OCI-LY1 (cell line): ENCODE results near the gene SH3GLB1.

Experiments
- H2AFZ ChIP-seq: fragments of 200-600 bp; sonication (generic), shearing (Covaris generic); 2 replicates; pipeline ENCODE4 v1.6.0; 2014; ENCODE audit warnings: antibody characterized with exemption, mild to moderate bottlenecking, low read length
- H3F3A ChIP-seq: fragments of 200-600 bp; sonication (generic), shearing (Covaris generic); 2 replicates; pipeline ENCODE4 v1.6.0; 2014; ENCODE audit warnings: mild to moderate bottlenecking, antibody characterized with exemption, low read length, moderate library complexity; ENCODE audit not compliant: insufficient read depth
- H3K27ac ChIP-seq: fragments of 200-600 bp; sonication (generic); 2 replicates; pipeline ENCODE4 v1.5.1; 2014; ENCODE audit warnings: low read length, mixed run types, mild to moderate bottlenecking, low read depth; ENCODE audit not compliant: poor library complexity, severe bottlenecking
- H3K27me3 ChIP-seq: fragments of 200-600 bp; sonication (generic); 2 replicates; pipeline ENCODE4 v1.6.0; 2014; ENCODE audit warnings: antibody characterized with exemption, mild to moderate bottlenecking, low read length, moderate library complexity; ENCODE audit not compliant: insufficient read depth
- H3K36me3 ChIP-seq: fragments of 200-600 bp; sonication (generic); 2 replicates; pipeline ENCODE4 v1.6.1; 2014; ENCODE audit warnings: mild to moderate bottlenecking, antibody characterized with exemption, low read length, moderate library complexity, mixed read lengths; ENCODE audit not compliant: insufficient read depth
- H3K4me1 ChIP-seq: fragments of 200-600 bp; sonication (generic); 2 replicates; pipeline ENCODE4 v1.5.1; 2014; ENCODE audit warnings: mild to moderate bottlenecking, low read length, moderate library complexity; ENCODE audit not compliant: insufficient read depth, severe bottlenecking
- H3K4me2 ChIP-seq: fragments of 200-600 bp; sonication (generic), shearing (Covaris generic); 2 replicates; pipeline ENCODE4 v1.6.1; 2014; ENCODE audit warnings: low read length
- H3K4me3 ChIP-seq: fragments of 200-600 bp; sonication (generic); 2 replicates; pipeline ENCODE4 v1.5.1; 2014; ENCODE audit warnings: low read length, low read depth, mild to moderate bottlenecking, mixed read lengths; ENCODE audit not compliant: poor library complexity, severe bottlenecking
- H3K79me2 ChIP-seq: fragments of 200-600 bp; shearing (Covaris generic); 2 replicates; pipeline ENCODE4 v1.6.1; 2016; ENCODE audit warnings: mixed run types, low read length, mixed read lengths; ENCODE audit not compliant: insufficient read depth
- H3K9ac ChIP-seq: fragments of 200-600 bp; sonication (generic), shearing (Covaris generic); 2 replicates; pipeline ENCODE4 v1.6.1; 2014; ENCODE audit warnings: mild to moderate bottlenecking, low read length, mixed read lengths
- H3K9me2 ChIP-seq: fragments of 200-600 bp; sonication (generic), shearing (Covaris generic); 2 replicates; pipeline ENCODE4 v1.6.1; 2014; ENCODE audit warnings: low read depth, mild to moderate bottlenecking, low read length, mixed read lengths
- H3K9me3 ChIP-seq: fragments of 200-600 bp; shearing (Covaris generic); 2 replicates; pipeline ENCODE4 v1.6.1; 2014; ENCODE audit warnings: low read length, mixed read lengths
- H4K20me1 ChIP-seq: fragments of 200-600 bp; sonication (generic), shearing (Covaris generic); 2 replicates; pipeline ENCODE4 v1.6.0; 2016; ENCODE audit warnings: mild to moderate bottlenecking, low read length; ENCODE audit not compliant: insufficient read depth
- EZH2 ChIP-seq: fragments of 200-600 bp; sonication (generic), shearing (Covaris generic); IDR thresholded peaks from 2 replicates; pipeline ENCODE4 v1.8.0; 2017; ENCODE audit warnings: borderline replicate concordance, mixed run types, mild to moderate bottlenecking, antibody characterized with exemption, low read length, moderate library complexity, mixed read lengths
- TF ChIP-seq, protein P1 (sequence below): fragments of 200-600 bp; sonication (generic), shearing (Covaris generic); IDR thresholded peaks from 2 replicates; pipeline ENCODE4 v1.5.1; 2017; ENCODE audit warnings: mild to moderate bottlenecking, antibody characterized with exemption, low read length, moderate library complexity, mixed read lengths

Gene SH3GLB1

DNA sequence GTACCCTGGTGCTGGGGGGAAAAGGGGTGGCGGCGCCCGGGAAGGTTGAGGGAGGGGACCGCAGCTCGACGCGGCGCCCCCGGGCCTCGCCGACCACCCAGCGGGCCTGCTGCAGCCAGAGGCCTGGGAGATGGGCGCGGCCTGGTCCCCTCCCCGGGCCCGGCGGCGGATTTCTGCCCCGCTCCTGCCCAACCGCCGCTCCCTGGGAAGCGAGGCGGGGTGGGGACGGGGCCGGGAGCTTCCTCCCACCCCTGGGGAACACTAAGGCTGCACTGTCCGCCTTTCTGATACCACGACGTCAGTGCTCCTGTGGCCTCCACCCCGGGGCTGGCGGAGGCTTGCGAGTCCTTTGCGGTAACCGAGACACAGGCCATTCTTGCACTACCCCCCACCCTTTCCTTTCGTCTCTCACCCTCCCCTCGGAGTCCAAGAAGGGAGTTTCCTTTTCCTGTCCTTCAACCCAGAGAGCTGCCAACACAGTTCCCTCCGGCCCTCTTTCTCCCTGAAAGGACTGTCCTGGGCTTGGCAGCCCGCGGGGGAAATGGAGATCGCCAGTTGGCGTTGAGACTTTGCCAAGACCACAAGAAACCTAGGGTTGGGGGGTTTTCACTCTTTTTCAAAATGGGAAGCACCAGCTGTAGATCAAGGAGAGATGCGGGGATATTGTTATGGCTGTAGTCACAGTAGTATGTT lies 742 bp downstream of the SH3GLB1 start:
- no peaks in the 10 kb centered on the region for H3K9me3 ChIP-seq
- peaks cover 46% of the 10 kb centered on the region for H3K79me2 ChIP-seq
- no peak overlapping the region for H2AFZ ChIP-seq
- peaks cover 27% of the 10 kb centered on the region for H3K4me1 ChIP-seq
- no peaks in the 10 kb centered on the region for H4K20me1 ChIP-seq
- peak overlapping the region; percentile 69 for H3K4me3 ChIP-seq
- no peaks in the 10 kb centered on the region for H3K27me3 ChIP-seq
- peak overlapping the region; percentile 68 for H3K4me2 ChIP-seq
- peak overlapping the region; percentile 66 for H3K9ac ChIP-seq
- H3K9me2 ChIP-seq, result no peaks in the 10 kb centered on the region
- no peaks in the 10 kb centered on the region for H3F3A ChIP-seq
- H3K27ac ChIP-seq, result peak overlapping the region; percentile 78
- H3K36me3 ChIP-seq, result no peaks in the 10 kb centered on the region; the same call in 1 of the 2 replicates
- no peak for TF ChIP-seq EZH2
- TF ChIP-seq, protein P1, sequence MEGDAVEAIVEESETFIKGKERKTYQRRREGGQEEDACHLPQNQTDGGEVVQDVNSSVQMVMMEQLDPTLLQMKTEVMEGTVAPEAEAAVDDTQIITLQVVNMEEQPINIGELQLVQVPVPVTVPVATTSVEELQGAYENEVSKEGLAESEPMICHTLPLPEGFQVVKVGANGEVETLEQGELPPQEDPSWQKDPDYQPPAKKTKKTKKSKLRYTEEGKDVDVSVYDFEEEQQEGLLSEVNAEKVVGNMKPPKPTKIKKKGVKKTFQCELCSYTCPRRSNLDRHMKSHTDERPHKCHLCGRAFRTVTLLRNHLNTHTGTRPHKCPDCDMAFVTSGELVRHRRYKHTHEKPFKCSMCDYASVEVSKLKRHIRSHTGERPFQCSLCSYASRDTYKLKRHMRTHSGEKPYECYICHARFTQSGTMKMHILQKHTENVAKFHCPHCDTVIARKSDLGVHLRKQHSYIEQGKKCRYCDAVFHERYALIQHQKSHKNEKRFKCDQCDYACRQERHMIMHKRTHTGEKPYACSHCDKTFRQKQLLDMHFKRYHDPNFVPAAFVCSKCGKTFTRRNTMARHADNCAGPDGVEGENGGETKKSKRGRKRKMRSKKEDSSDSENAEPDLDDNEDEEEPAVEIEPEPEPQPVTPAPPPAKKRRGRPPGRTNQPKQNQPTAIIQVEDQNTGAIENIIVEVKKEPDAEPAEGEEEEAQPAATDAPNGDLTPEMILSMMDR, result no peak

DNA sequence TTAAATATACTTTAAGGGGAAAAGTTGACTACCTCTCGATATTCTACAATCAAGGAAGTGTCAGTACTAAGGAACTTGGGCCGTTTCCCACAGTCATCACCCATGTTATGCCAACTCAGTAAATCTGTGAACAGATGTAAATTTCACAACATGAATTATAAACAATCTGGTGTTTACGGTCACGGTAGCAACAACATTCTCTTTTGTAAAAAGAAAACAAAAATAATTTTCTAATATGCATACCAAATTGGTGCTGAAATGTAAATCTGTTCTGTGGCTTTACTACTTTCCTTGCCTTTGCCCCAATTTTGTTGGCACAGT lies 1.2 kb downstream of the SH3GLB1 start:
- H3K9me2 ChIP-seq, result no peaks in the 10 kb centered on the region
- H3K9ac ChIP-seq, result peak overlapping the region; percentile 66
- peaks cover 27% of the 10 kb centered on the region for H3K4me1 ChIP-seq
- H3K36me3 ChIP-seq, result no peaks in the 10 kb centered on the region; the same call in 1 of the 2 replicates
- H3K4me3 ChIP-seq, result peak overlapping the region; percentile 69
- H3K9me3 ChIP-seq, result no peaks in the 10 kb centered on the region
- no peak overlapping the region for H3K27ac ChIP-seq
- no peaks in the 10 kb centered on the region for H3K27me3 ChIP-seq
- H4K20me1 ChIP-seq, result no peaks in the 10 kb centered on the region
- TF ChIP-seq, protein P1, result no peak
- TF ChIP-seq EZH2, result no peak
- H2AFZ ChIP-seq, result no peak overlapping the region
- no peaks in the 10 kb centered on the region for H3F3A ChIP-seq
- H3K79me2 ChIP-seq, result peaks cover 50% of the 10 kb centered on the region
- H3K4me2 ChIP-seq, result peak overlapping the region; percentile 68

DNA sequence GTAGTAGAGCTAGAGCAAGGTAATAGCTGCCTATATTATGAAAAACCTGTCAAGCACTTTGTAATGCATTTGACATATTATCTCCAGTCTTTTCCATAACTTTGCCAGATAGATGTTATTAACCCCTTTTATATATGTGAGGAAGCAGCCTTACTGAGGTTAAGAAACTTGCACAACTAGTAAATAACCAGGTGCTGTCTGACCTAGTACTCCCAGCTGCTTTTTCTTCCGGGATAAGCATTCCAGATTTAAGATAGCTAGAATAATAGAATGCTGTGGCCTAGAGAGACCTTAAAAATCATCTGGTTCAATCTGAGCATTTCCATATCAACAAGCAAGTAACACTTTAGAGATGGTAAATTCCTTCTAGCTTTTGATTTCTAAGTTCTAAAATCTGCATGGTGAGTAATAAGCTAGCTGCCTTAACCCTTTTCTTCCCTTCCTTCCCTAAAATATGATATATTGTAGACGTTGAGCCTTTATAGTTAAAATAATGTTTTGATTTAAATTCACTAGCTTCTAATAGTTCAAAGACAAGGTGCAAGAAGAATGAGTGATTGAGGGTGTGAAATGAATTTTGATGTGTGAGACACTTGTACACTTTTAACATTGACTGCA lies 1.8 kb downstream of the SH3GLB1 start:
- Histone ChIP-seq H3K4me2 (peak overlapping the region; percentile 68), H3K27me3 (no peaks in the 10 kb centered on the region), H3K9me2 (no peaks in the 10 kb centered on the region), H3K27ac (no peak overlapping the region), H4K20me1 (no peaks in the 10 kb centered on the region), H2AFZ (no peak overlapping the region), H3K9me3 (no peaks in the 10 kb centered on the region), H3K79me2 (peaks cover 54% of the 10 kb centered on the region), H3K9ac (peak overlapping the region; percentile 66), H3F3A (no peaks in the 10 kb centered on the region), H3K36me3 (no peaks in the 10 kb centered on the region; the same call in 1 of the 2 replicates), H3K4me1 (peaks cover 27% of the 10 kb centered on the region), H3K4me3 (peak overlapping the region; percentile 69)
- TF ChIP-seq, protein P1, result no peak
- TF ChIP-seq EZH2, result no peak
